Osteoblast (primary cell): ENCODE data around the gene CFAP77. TPM values are rescaled to one million over a fixed set of nuclear protein-coding genes. Genes with fewer than 3 reads are reported as not detected.

Experiments used
- DNase-seq: peaks from one replicate; pipeline ENCODE4 v3.0.0; 2011; ENCODE audit warnings: low spot score, mixed read lengths; ENCODE audit not compliant: insufficient read length; ENCODE audit errors: missing footprints
- H2AFZ ChIP-seq: 2 replicates; pipeline ENCODE4 v1.6.0; 2011; ENCODE audit warnings: mild to moderate bottlenecking, low read length
- H3K27ac ChIP-seq: 2 replicates; pipeline ENCODE4 v1.5.1; 2011; ENCODE audit warnings: mild to moderate bottlenecking, low read depth, low read length, moderate library complexity
- H3K27me3 ChIP-seq: 2 replicates; pipeline ENCODE4 v1.6.0; 2012; ENCODE audit warnings: mild to moderate bottlenecking, control low read depth, inconsistent platforms, low read length, moderate library complexity; ENCODE audit not compliant: insufficient read depth
- H3K36me3 ChIP-seq: 2 replicates; pipeline ENCODE4 v1.5.1; 2011; ENCODE audit warnings: mild to moderate bottlenecking, low read length, control low read depth, moderate library complexity; ENCODE audit not compliant: insufficient read depth
- H3K4me1 ChIP-seq: 2 replicates; pipeline ENCODE4 v1.5.1; 2011; ENCODE audit warnings: mild to moderate bottlenecking, low read length, control low read depth, moderate library complexity; ENCODE audit not compliant: insufficient read depth
- H3K4me2 ChIP-seq: 2 replicates; pipeline ENCODE4 v1.6.0; 2011; ENCODE audit warnings: mild to moderate bottlenecking, low read length; ENCODE audit not compliant: insufficient read depth
- H3K4me3 ChIP-seq: fragments of 200-600 bp; sonication (generic); 3 replicates; pipeline ENCODE4 v1.5.1; 2012; ENCODE audit warnings: mild to moderate bottlenecking, low read length, inconsistent platforms; ENCODE audit not compliant: insufficient read depth
- H3K79me2 ChIP-seq: 2 replicates; pipeline ENCODE4 v1.6.0; 2012; ENCODE audit warnings: mild to moderate bottlenecking, low read length, control low read depth, inconsistent platforms; ENCODE audit not compliant: insufficient read depth
- H3K9me3 ChIP-seq: 2 replicates; pipeline ENCODE4 v1.5.1; 2011; ENCODE audit warnings: low read depth, low read length, control low read depth
- H4K20me1 ChIP-seq: 2 replicates; pipeline ENCODE4 v1.6.0; 2012; ENCODE audit warnings: mild to moderate bottlenecking, low read length, control low read depth; ENCODE audit not compliant: insufficient read depth
- CTCF ChIP-seq: IDR thresholded peaks from 2 replicates; pipeline ENCODE4 v1.5.1; 2011; ENCODE audit warnings: mild to moderate bottlenecking, low read depth, low read length, moderate library complexity; ENCODE audit errors: extremely low read depth
- total RNA-seq: library from RNA; depleted of rRNA; stranded (reverse); fragments of >200 nt; gene quantifications from 2 replicates; pipeline ENCODE4 v1.2.3, GENCODE V29; 2012

Gene CFAP77
- total RNA-seq, 1 donor, result 0.36 TPM

GRCh38 chr9:132457504-132458236 is 47.7 kb downstream of the CFAP77 start:
- no peak overlapping the region for H3K4me2 ChIP-seq
- TF ChIP-seq CTCF, result no peak
- H4K20me1 ChIP-seq, result no peaks in the 10 kb centered on the region
- no peaks in the 10 kb centered on the region for H3K9me3 ChIP-seq
- no peaks in the 10 kb centered on the region for H3K36me3 ChIP-seq
- no peak overlapping the region for H3K27ac ChIP-seq
- no peak overlapping the region for H3K4me3 ChIP-seq
- H3K4me1 ChIP-seq, result no peaks in the 10 kb centered on the region
- DNase-seq, result no peak
- H2AFZ ChIP-seq, result no peak overlapping the region
- H3K79me2 ChIP-seq, result no peaks in the 10 kb centered on the region
- H3K27me3 ChIP-seq, result peaks cover 21% of the 10 kb centered on the region

GRCh38 chr9:132458432-132458831 is 48.4 kb downstream of the CFAP77 start:
- no peaks in the 10 kb centered on the region for H3K36me3 ChIP-seq
- no peak overlapping the region for H3K4me2 ChIP-seq
- H3K4me3 ChIP-seq, result no peak overlapping the region
- no peaks in the 10 kb centered on the region for H4K20me1 ChIP-seq
- DNase-seq, result no peak
- H3K27me3 ChIP-seq, result peaks cover 28% of the 10 kb centered on the region
- H3K27ac ChIP-seq, result no peak overlapping the region
- H3K4me1 ChIP-seq, result no peaks in the 10 kb centered on the region
- H2AFZ ChIP-seq, result no peak overlapping the region
- no peaks in the 10 kb centered on the region for H3K9me3 ChIP-seq
- no peak for TF ChIP-seq CTCF
- no peaks in the 10 kb centered on the region for H3K79me2 ChIP-seq

GRCh38 chr9:132459661-132460060 is 49.6 kb downstream of the CFAP77 start:
- Histone ChIP-seq H3K4me1 (no peaks in the 10 kb centered on the region), H3K79me2 (no peaks in the 10 kb centered on the region), H3K36me3 (no peaks in the 10 kb centered on the region), H3K9me3 (no peaks in the 10 kb centered on the region), H3K27ac (no peak overlapping the region), H3K4me3 (no peak overlapping the region), H2AFZ (no peak overlapping the region), H3K27me3 (peaks cover 29% of the 10 kb centered on the region), H3K4me2 (no peak overlapping the region), H4K20me1 (no peaks in the 10 kb centered on the region)
- TF ChIP-seq CTCF, result no peak
- no peak for DNase-seq

- DNase-seq, result no peak
- Histone ChIP-seq H3K79me2 (no peaks in the 10 kb centered on the region), H3K4me2 (no peak overlapping the region), H3K27me3 (peaks cover 31% of the 10 kb centered on the region), H4K20me1 (no peaks in the 10 kb centered on the region), H3K36me3 (no peaks in the 10 kb centered on the region), H3K9me3 (no peaks in the 10 kb centered on the region), H3K4me1 (no peaks in the 10 kb centered on the region), H2AFZ (no peak overlapping the region), H3K4me3 (no peak overlapping the region), H3K27ac (no peak overlapping the region)
- no peak for TF ChIP-seq CTCF
These were observed 50.2 kb downstream of the CFAP77 start for GRCh38 chr9:132460240-132460639.
